HG03025 (cell line): ENCODE results near the gene PPHLN1.
"Not testable (repeated sequence)": the region's sequence is repeated elsewhere in the genome, so short reads cannot be mapped to it uniquely, and the experiment has no call there.

Experiments used
- ATAC-seq: cut with Tn5 transposase; IDR thresholded peaks from one replicate; pipeline ENCODE4 v1.9.1; 2021; ENCODE audit warnings: mild to moderate bottlenecking, moderate library complexity; ENCODE audit not compliant: unreplicated experiment, low FRiP score

Gene PPHLN1

GRCh38 chr12:42364692-42365091 lies 38.7 kb downstream of the PPHLN1 start:
- ATAC-seq = no peak

- ATAC-seq = no peak
These were observed 39.5 kb downstream of the PPHLN1 start for GRCh38 chr12:42365486-42365885.

- no peak for ATAC-seq
These were observed 44.0 kb downstream of the PPHLN1 start for GRCh38 chr12:42370013-42370412.

- ATAC-seq = peak; percentile 82
These were observed 46.3 kb downstream of the PPHLN1 start for GRCh38 chr12:42372154-42372791.

GRCh38 chr12:42373669-42374068 lies 47.7 kb downstream of the PPHLN1 start:
- ATAC-seq = no peak

- ATAC-seq = no peak
These were observed 54.8 kb downstream of the PPHLN1 start for GRCh38 chr12:42380733-42381132.

GRCh38 chr12:42382013-42382696 lies 56.2 kb downstream of the PPHLN1 start:
- ATAC-seq = no peak

- no peak for ATAC-seq
These were observed 59.4 kb downstream of the PPHLN1 start for GRCh38 chr12:42385326-42385841.

- ATAC-seq = no peak
These were observed 60.3 kb downstream of the PPHLN1 start for GRCh38 chr12:42386308-42386707.

GRCh38 chr12:42388086-42388485 lies 62.1 kb downstream of the PPHLN1 start:
- ATAC-seq = not testable (repeated sequence)

- no peak for ATAC-seq
These were observed 68.5 kb downstream of the PPHLN1 start for GRCh38 chr12:42394429-42394828.

GRCh38 chr12:42396473-42397259 lies 70.7 kb downstream of the PPHLN1 start:
- ATAC-seq = no peak

- ATAC-seq = no peak
These were observed 76.9 kb downstream of the PPHLN1 start for GRCh38 chr12:42402821-42403411.

GRCh38 chr12:42407306-42407705 lies 81.3 kb downstream of the PPHLN1 start:
- no peak for ATAC-seq

GRCh38 chr12:42409471-42409870 lies 83.5 kb downstream of the PPHLN1 start:
- no peak for ATAC-seq

- no peak for ATAC-seq
These were observed 84.4 kb downstream of the PPHLN1 start for GRCh38 chr12:42410340-42410739.

GRCh38 chr12:42420395-42420794 lies 94.4 kb downstream of the PPHLN1 start:
- ATAC-seq = no peak

GRCh38 chr12:42421844-42422779 lies 96.1 kb downstream of the PPHLN1 start:
- ATAC-seq = peak; percentile 89

GRCh38 chr12:42422785-42423184 lies 96.8 kb downstream of the PPHLN1 start:
- ATAC-seq = no peak

GRCh38 chr12:42426746-42427145 lies 100.8 kb downstream of the PPHLN1 start:
- no peak for ATAC-seq
